Lower leg skin (tissue), 4 donors: ENCODE measurements around the gene STX8. TPM values are rescaled to one million over a fixed set of nuclear protein-coding genes. Genes with fewer than 3 reads are reported as not detected.

Experiments used
- DNase-seq, 2 donors: peaks; one replicate each; pipeline ENCODE4 v3.0.0-alpha.2; 2019; ENCODE audit warnings: low spot score in 2 of 2
- H3K4me3 ChIP-seq: fragments of 200-600 bp; sonication (generic); 2 replicates; pipeline ENCODE4 v1.5.1; 2017; ENCODE audit warnings: mild to moderate bottlenecking, low read depth; ENCODE audit not compliant: poor library complexity, severe bottlenecking
- CTCF ChIP-seq, 3 donors: fragments of 450-650 bp; IDR thresholded peaks; one replicate each; pipeline ENCODE4 v1.5.1; 2016; ENCODE audit warnings: antibody characterized with exemption in 3 of 3, mild to moderate bottlenecking in 3 of 3, moderate library complexity in 2 of 3
- POLR2A ChIP-seq, 2 donors: fragments of 450-650 bp; IDR thresholded peaks; one replicate each; pipeline ENCODE4 v1.6.1; 2016 to 2017; ENCODE audit warnings: antibody characterized with exemption in 2 of 2, mild to moderate bottlenecking in 1 of 2, moderate library complexity in 1 of 2
- WGBS, 2 donors: methylation state at CpG; one replicate each; pipeline ENCODE4 v1.1.5; 2018; 5-methylcytosine and 5-hydroxymethylcytosine counted together
- intact Hi-C: fragments of 100-400 bp; cut with DNase I; formaldehyde crosslinking; loops from one replicate; pipeline ENCODE4 v1.15.0; 2023; ENCODE audit warnings: low total_unique reads
- total RNA-seq, 4 donors: library from RNA; depleted of rRNA; stranded (reverse); fragments of >200 nt; gene quantifications; one replicate each; pipeline ENCODE4 v1.1.0, GENCODE V29; 2016

STX8 gene
- total RNA-seq, 4 donors from 2014 or later, result 32.1 to 56.4 (median 45.1) TPM

GRCh38 chr17:9424071-9424640 lies 151.5 kb downstream of the STX8 start:
- WGBS, 2 donors, result 96% methylated on average over 8 of the region's 8 CpGs
- intact Hi-C loops, result no loop called here
- TF ChIP-seq CTCF (IDR thresholded peaks at IDR 0.05), result no peak
- TF ChIP-seq POLR2A (IDR thresholded peaks at IDR 0.05), result no peak
- DNase-seq, result no peak
- no peak overlapping the region for H3K4me3 ChIP-seq

- no peak for DNase-seq
- H3K4me3 ChIP-seq, result no peak overlapping the region
- TF ChIP-seq CTCF (IDR thresholded peaks at IDR 0.05) (no peak), POLR2A (IDR thresholded peaks at IDR 0.05) (no peak)
- intact Hi-C loops, result no loop called here
- 89 to 94% methylated on average over 4 of the region's 4 CpGs for WGBS, 2 donors
Observed at GRCh38 chr17:9421525-9421924, 154.1 kb downstream of the STX8 start.

- DNase-seq, result peak in 1 of 2 donors; percentile 54
- 94 to 96% methylated on average over 10 of the region's 10 CpGs for WGBS, 2 donors
- TF ChIP-seq CTCF (IDR thresholded peaks at IDR 0.05) (no peak), POLR2A (IDR thresholded peaks at IDR 0.05) (no peak)
- intact Hi-C loops, result no loop called here
- no peak overlapping the region for H3K4me3 ChIP-seq
Observed at GRCh38 chr17:9419932-9420453, 155.6 kb downstream of the STX8 start.

DNA sequence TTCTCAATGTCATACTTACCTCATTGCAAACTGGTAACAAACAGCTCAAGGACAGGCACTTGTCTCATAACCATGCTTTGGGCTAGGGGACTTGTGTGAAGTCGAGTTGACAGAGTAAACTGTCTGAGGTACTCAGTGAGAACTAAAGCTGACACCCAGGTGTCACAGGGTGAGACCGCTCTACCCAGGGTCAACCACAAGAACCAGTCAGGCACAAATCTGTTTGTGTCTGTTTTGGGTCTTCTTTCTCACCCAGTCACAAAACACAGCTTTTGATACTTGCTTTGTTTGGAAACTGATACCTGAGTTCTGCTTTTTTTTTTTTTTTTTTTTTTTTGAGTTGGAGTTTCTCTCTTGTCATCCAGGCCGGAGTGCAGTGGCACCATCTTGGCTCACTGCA lies 161.1 kb downstream of the STX8 start:
- intact Hi-C loops, result no loop called here

DNA sequence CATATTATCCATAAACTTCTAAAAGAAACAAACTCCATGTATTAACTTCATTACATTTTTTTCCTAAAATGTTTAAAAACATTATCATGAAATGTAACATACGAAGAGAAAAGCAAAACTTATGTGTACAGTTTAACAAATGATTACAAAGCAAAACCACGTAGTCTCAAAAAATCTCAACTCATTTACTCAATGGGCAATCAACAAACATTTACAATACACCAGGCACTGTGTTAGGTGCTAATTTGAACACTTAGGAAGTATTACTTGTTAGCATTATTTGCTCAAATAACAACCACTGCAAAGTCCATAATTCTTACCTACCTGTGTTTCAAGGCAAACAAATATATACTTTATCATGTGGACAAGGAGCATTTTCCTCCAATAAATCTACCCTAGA lies 164.9 kb downstream of the STX8 start:
- WGBS, 2 donors, result 82 to 86% methylated on average over 2 of the region's 2 CpGs
- no peak for TF ChIP-seq CTCF (IDR thresholded peaks at IDR 0.05)
- TF ChIP-seq POLR2A (IDR thresholded peaks at IDR 0.05), result no peak
- no peak overlapping the region for H3K4me3 ChIP-seq
- intact Hi-C loops, result no loop called here
- no peak for DNase-seq

More for the DNA sequence above, 161.1 kb downstream of the STX8 start:
- no peak for DNase-seq
- TF ChIP-seq POLR2A (IDR thresholded peaks at IDR 0.05) (no peak), CTCF (IDR thresholded peaks at IDR 0.05) (no peak)
- 95 to 97% methylated on average over 3 of the region's 3 CpGs for WGBS, 2 donors
- H3K4me3 ChIP-seq, result no peak overlapping the region

- 39 to 50% methylated on average over 9 of the region's 9 CpGs for WGBS, 2 donors
- intact Hi-C loops, result no loop called here
- H3K4me3 ChIP-seq, result no peak overlapping the region
- no peak for DNase-seq
- TF ChIP-seq CTCF (IDR thresholded peaks at IDR 0.05) (no peak), POLR2A (IDR thresholded peaks at IDR 0.05) (no peak)
Observed at GRCh38 chr17:9410301-9410700, 165.3 kb downstream of the STX8 start.
